Chondrocyte (in vitro differentiated cells): ENCODE results near the gene SNTG2. TPM values are rescaled to one million over a fixed set of nuclear protein-coding genes. Genes with fewer than 3 reads are reported as not detected.

Experiments used
- DNase-seq: peaks from one replicate; pipeline ENCODE4 v3.0.0; 2021; ENCODE audit warnings: mixed read lengths, low spot score
- H3K27ac Mint-ChIP-seq: one replicate; pipeline ENCODE4 v1.8.0; 2021; ENCODE audit warnings: mild to moderate bottlenecking, moderate library complexity, mixed read lengths; ENCODE audit not compliant: unreplicated experiment
- H3K27me3 Mint-ChIP-seq: 2 replicates; pipeline ENCODE4 v1.8.0; 2021; ENCODE audit warnings: low read depth, mixed read lengths
- H3K36me3 Mint-ChIP-seq: 2 replicates; pipeline ENCODE4 v1.8.0; 2021; ENCODE audit warnings: low read depth, mixed read lengths
- H3K4me1 Mint-ChIP-seq: 2 replicates; pipeline ENCODE4 v1.8.0; 2021; ENCODE audit warnings: low read depth, mild to moderate bottlenecking, mixed read lengths
- H3K4me3 Mint-ChIP-seq: one replicate; pipeline ENCODE4 v1.8.0; 2021; ENCODE audit warnings: mild to moderate bottlenecking, moderate library complexity, mixed read lengths; ENCODE audit not compliant: unreplicated experiment
- H3K9me3 Mint-ChIP-seq: 2 replicates; pipeline ENCODE4 v1.8.0; 2021; ENCODE audit warnings: low read depth, mixed read lengths
- CTCF ChIP-seq: fragments of 200-600 bp; sonication (generic); IDR thresholded peaks from 2 replicates; pipeline ENCODE4 v1.5.0; 2021; ENCODE audit warnings: antibody characterized with exemption, mild to moderate bottlenecking, moderate library complexity
- total RNA-seq: library from RNA; stranded (reverse); gene quantifications from 3 replicates; pipeline ENCODE4 v1.2.1, GENCODE V29; 2021

Gene SNTG2
- total RNA-seq, 1 donor from 2014 or later: not detected

- Mint-ChIP-seq H3K36me3 (no peaks in the 10 kb centered on the region), H3K27ac (no peak overlapping the region), H3K4me1 (no peaks in the 10 kb centered on the region), H3K27me3 (peaks cover 14% of the 10 kb centered on the region), H3K9me3 (no peaks in the 10 kb centered on the region), H3K4me3 (no peak overlapping the region)
- TF ChIP-seq CTCF: no peak
- DNase-seq: no peak
Measured at GRCh38 chr2:1137264-1137663, 186.6 kb downstream of the SNTG2 start.

- Mint-ChIP-seq H3K4me1 (no peaks in the 10 kb centered on the region), H3K27ac (no peak overlapping the region), H3K4me3 (no peak overlapping the region), H3K36me3 (no peaks in the 10 kb centered on the region), H3K9me3 (no peaks in the 10 kb centered on the region), H3K27me3 (peaks cover 14% of the 10 kb centered on the region)
- DNase-seq: no peak
- TF ChIP-seq CTCF: no peak
Measured at GRCh38 chr2:1137913-1138391, 187.3 kb downstream of the SNTG2 start.

GRCh38 chr2:1140389-1141003 is 189.8 kb downstream of the SNTG2 start:
- Mint-ChIP-seq H3K36me3 (no peaks in the 10 kb centered on the region), H3K9me3 (no peaks in the 10 kb centered on the region), H3K4me1 (no peaks in the 10 kb centered on the region), H3K27ac (no peak overlapping the region), H3K27me3 (peaks cover 17% of the 10 kb centered on the region), H3K4me3 (no peak overlapping the region)
- peak; percentile 88 for TF ChIP-seq CTCF
- DNase-seq: no peak

GRCh38 chr2:1141079-1141478 is 190.4 kb downstream of the SNTG2 start:
- Mint-ChIP-seq H3K4me1 (no peaks in the 10 kb centered on the region), H3K9me3 (no peaks in the 10 kb centered on the region), H3K36me3 (no peaks in the 10 kb centered on the region), H3K4me3 (no peak overlapping the region), H3K27me3 (peaks cover 16% of the 10 kb centered on the region), H3K27ac (no peak overlapping the region)
- DNase-seq: no peak
- TF ChIP-seq CTCF: no peak

- DNase-seq: no peak
- TF ChIP-seq CTCF: no peak
- H3K27ac Mint-ChIP-seq: no peak overlapping the region
- H3K4me3 Mint-ChIP-seq: no peak overlapping the region
- H3K4me1 Mint-ChIP-seq: no peaks in the 10 kb centered on the region
- no peaks in the 10 kb centered on the region for H3K9me3 Mint-ChIP-seq
- H3K36me3 Mint-ChIP-seq: no peaks in the 10 kb centered on the region
- H3K27me3 Mint-ChIP-seq: peaks cover 6% of the 10 kb centered on the region
Measured at GRCh38 chr2:1143129-1143528, 192.5 kb downstream of the SNTG2 start.
